ENCODE results near the gene MYO6. TPM values are rescaled to one million over a fixed set of nuclear protein-coding genes. Genes with fewer than 3 reads are reported as not detected.

The MYO6 gene
- total RNA-seq, 1 experiment from 2014 or later: 46.9 TPM

DNA sequence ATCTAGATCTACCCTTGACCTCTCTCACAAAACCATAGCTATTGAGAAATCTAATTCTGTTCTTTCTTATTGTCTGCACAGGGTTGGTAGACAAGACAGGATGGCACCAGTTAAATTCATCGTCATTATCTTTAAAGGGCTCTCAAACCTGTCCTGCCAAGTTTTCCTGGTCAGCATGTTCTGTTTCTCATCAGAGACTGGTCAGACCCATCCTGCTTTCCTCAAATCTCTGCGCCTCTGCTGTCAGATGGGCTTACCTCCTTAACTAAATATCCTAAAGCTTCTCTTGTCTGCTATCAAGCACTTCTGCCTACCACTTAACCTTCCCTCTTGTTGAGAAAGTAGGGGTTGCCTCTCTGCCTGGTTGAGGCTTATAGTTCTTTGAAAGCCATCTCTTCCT lies 125.2 kb downstream of the MYO6 start:
- H2BK5ac ChIP-seq (ENCODE audit: insufficient read length, low read length): no peak overlapping the region
- H3K56ac ChIP-seq (ENCODE audit: insufficient read length, low read depth, low read length): no peak overlapping the region
- H2AK5ac ChIP-seq (ENCODE audit: insufficient read length, low read length): no peak overlapping the region
- no peak overlapping the region for H4K5ac ChIP-seq (ENCODE audit: insufficient read length, low read depth, low read length)
- no peaks in the 10 kb centered on the region for H3K9me3 ChIP-seq (ENCODE audit: control insufficient read depth, low read depth, low read length)
- no peak overlapping the region for H2BK12ac ChIP-seq (ENCODE audit: insufficient read length, low read depth, low read length)
- no CpG with 5 or more reads among the region's 2 CpGs for WGBS (ENCODE audit: extremely low coverage, insufficient read length, low lambda C conversion rate)
- H3K18ac ChIP-seq (ENCODE audit: insufficient read length, low read depth, low read length): no peak overlapping the region
- H3K27ac ChIP-seq (ENCODE audit: insufficient read length, low read depth, low read length): no peak overlapping the region
- H2BK20ac ChIP-seq (ENCODE audit: low read depth, low read length, poor library complexity, severe bottlenecking): no peak overlapping the region
- Mint-ChIP-seq H3K27me3 (ENCODE audit: low read depth) (no peaks in the 10 kb centered on the region), H3K36me3 (ENCODE audit: insufficient read depth in 1 of 3, low read depth in 3 of 3) (peaks cover 0 to 33% (median 20%) of the 10 kb centered on the region in 3 experiments; a peak in 5 of 7 replicates), H3K4me1 (peaks cover 3 to 11% of the 10 kb centered on the region in 2 experiments; a peak in 3 of 4 replicates), H3K27ac (peak overlapping the region in 2 of 3 experiments; percentile 23 to 40; a peak in 3 of 7 replicates), H3K4me3 (no peak overlapping the region), H3K9me3 (no peaks in the 10 kb centered on the region)
- H3K79me1 ChIP-seq (ENCODE audit: insufficient read depth, low read depth, low read length, poor library complexity, severe bottlenecking): no peaks in the 10 kb centered on the region
- H3K23ac ChIP-seq (ENCODE audit: insufficient read length, low read depth, low read length): no peak overlapping the region
- H2BK120ac ChIP-seq (ENCODE audit: low read depth, low read length, poor library complexity, severe bottlenecking): no peak overlapping the region
- TF ChIP-seq CTCF (conservative IDR thresholded peaks at IDR 0.05): no peak
- no peak overlapping the region for H3K4ac ChIP-seq (ENCODE audit: low read depth, low read length)
- H3K27me3 ChIP-seq (ENCODE audit: insufficient read depth, low read length): no peaks in the 10 kb centered on the region
- no peak for DNase-seq
- H3T11ph ChIP-seq (ENCODE audit: low read length): no peak overlapping the region
- no peaks in the 10 kb centered on the region for H3K23me2 ChIP-seq (ENCODE audit: insufficient read length, low read depth, low read length, poor library complexity, severe bottlenecking)
- H4K91ac ChIP-seq (ENCODE audit: insufficient read length, low read depth, low read length): no peak overlapping the region
- H3K4me2 ChIP-seq (ENCODE audit: insufficient read depth, insufficient read length, low read length): no peak overlapping the region
- no peak overlapping the region for H3K9ac ChIP-seq (ENCODE audit: extremely low read depth, insufficient read length, low read length)
- no peak overlapping the region for H4K8ac ChIP-seq (replicated peaks; ENCODE audit: insufficient read length, low read depth, low read length)
- no peak overlapping the region for H3K14ac ChIP-seq (ENCODE audit: insufficient read depth, low read length)
- H3K4me1 ChIP-seq (ENCODE audit: insufficient read depth, low read length): peaks cover 4% of the 10 kb centered on the region; the same call in 1 of the 2 replicates
- no peak overlapping the region for H2AFZ ChIP-seq (ENCODE audit: low read length)
- no peaks in the 10 kb centered on the region for H3K79me2 ChIP-seq (ENCODE audit: insufficient read depth, low read length)
- no peak overlapping the region for H2BK15ac ChIP-seq (ENCODE audit: low read depth, low read length)
- H4K20me1 ChIP-seq (ENCODE audit: control insufficient read depth, insufficient read depth, insufficient read length): no peaks in the 10 kb centered on the region

Data from H9 (cell line).